ENCODE data around the gene NUP50.

- TF ChIP-seq POLR2A (IDR thresholded peaks at IDR 0.05) (no peak), CTCF (IDR thresholded peaks at IDR 0.05) (no peak)
Observed at GRCh38 chr22:45154383-45154782, 9.3 kb upstream of the NUP50 start.
